Naive thymus-derived CD8-positive, alpha-beta T cell (primary cell): ENCODE measurements around the gene DTL. TPM values are rescaled to one million over a fixed set of nuclear protein-coding genes. Genes with fewer than 3 reads are reported as not detected.
A peak's percentile ranks its signal among the peaks of the same experiment; 100 is the strongest.

Experiments used
- ATAC-seq, 2 donors: fragments of 150-1000 bp; cut with Tn5 transposase in 1 of 2; sonication (Bioruptor Pico), chemical (Tn5 transposase) in 1 of 2; 1 replicate in 1 of 2; 2 replicates in 1 of 2; pipeline ENCODE4 v1.10.0; 2021; ENCODE audit warnings: mild to moderate bottlenecking in 2 of 2, moderate library complexity in 2 of 2
- POLR2A ChIA-PET: fragments of 350-600 bp; sonication (Branson Sonifier 250); formaldehyde crosslinking; loops from one replicate; lab custom pipeline; 2021; ENCODE audit warnings: antibody characterized with exemption; lab: Charles Lee
- DNase-seq, 10 donors: peaks; one replicate each; pipeline versions ENCODE4 v3.0.0 to v3.0.0-alpha.2; 2020 to 2022
- H3K27ac Mint-ChIP-seq, 10 donors: one replicate each; pipeline ENCODE4 v1.8.0; 2020 to 2022; ENCODE audit warnings: mild to moderate bottlenecking in 10 of 10, mixed read lengths in 10 of 10, moderate library complexity in 4 of 10, inconsistent platforms in 1 of 10
- H3K27me3 Mint-ChIP-seq, 5 donors: one replicate each; pipeline ENCODE4 v1.8.0; 2021 to 2022; ENCODE audit warnings: mixed read lengths in 5 of 5
- H3K36me3 Mint-ChIP-seq, 3 donors: one replicate each; pipeline ENCODE4 v1.8.0; 2020 to 2022; ENCODE audit warnings: mixed read lengths in 3 of 3, mild to moderate bottlenecking in 2 of 3, inconsistent platforms in 1 of 3
- H3K4me1 Mint-ChIP-seq, 4 donors: one replicate each; pipeline ENCODE4 v1.8.0; 2021 to 2022; ENCODE audit warnings: mixed read lengths in 4 of 4
- H3K4me3 Mint-ChIP-seq, 10 donors: one replicate each; pipeline ENCODE4 v1.8.0; 2020 to 2022; ENCODE audit warnings: mild to moderate bottlenecking in 10 of 10, mixed read lengths in 10 of 10, moderate library complexity in 6 of 10, inconsistent platforms in 1 of 10
- H3K9me3 Mint-ChIP-seq, 9 donors: one replicate each; pipeline ENCODE4 v1.8.0; 2020 to 2022; ENCODE audit warnings: mixed read lengths in 9 of 9, mild to moderate bottlenecking in 3 of 9, inconsistent platforms in 1 of 9, moderate library complexity in 1 of 9
- polyA plus RNA-seq, 3 donors: library from polyadenylated mRNA; unstranded; fragments of 300-500 nt; fragmentation: Illumina TruSeq; gene quantifications; one replicate each; pipeline ENCODE4 v1.2.3, GENCODE V29; 2021
- total RNA-seq, 8 experiments: library from RNA in 2 of 8; stranded (reverse) in 2 of 8; gene quantifications; one replicate each; pipeline ENCODE4 v1.2.3 and lab custom pipeline; 2021 to 2026

The DTL gene
- total and polyA plus RNA-seq, 5 experiments from 2014 or later: 0.11 to 0.62 (median 0.34) TPM

DNA sequence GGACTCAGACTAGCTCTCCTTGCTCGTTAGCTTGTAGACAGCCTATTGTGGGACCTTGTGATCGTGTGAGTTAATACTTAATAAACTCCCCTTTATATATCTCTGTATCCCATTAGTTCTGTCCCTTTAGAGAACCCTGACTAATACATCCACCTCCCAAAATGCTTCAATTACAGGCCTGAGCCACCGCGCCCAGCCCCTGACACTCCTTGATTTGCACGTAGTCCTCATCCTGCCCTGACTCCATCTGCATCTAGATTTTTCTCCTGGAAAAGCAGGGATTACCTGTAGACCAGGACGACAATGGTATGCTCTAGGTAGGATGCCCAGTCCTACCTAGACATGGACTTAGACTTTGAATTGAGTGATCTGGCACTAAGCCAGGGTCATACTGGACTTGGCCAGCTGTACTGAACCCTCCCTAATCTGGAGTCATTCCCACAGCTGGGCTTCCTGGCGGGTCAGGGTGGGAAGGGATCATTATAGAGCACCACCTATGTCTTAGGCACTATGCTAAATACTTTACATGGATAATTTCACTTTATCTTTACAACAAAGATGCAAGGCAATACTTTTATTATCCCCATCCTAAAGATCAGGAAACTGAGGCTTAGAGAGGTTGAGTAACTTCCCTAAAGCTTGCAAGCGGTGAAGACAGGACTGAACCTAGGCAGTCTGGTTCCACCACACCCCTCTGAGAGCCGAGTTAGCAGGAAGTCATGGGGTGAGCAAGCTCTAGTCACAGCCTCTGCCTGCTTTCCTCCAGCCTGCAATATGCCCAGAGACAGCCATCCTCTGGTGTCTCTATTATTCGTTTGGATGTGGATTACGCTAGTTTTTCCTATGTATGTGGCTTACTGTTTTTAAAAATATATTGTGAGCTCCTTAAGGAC lies 89.4 kb downstream of the DTL start:
- DNase-seq: no peak

DNA sequence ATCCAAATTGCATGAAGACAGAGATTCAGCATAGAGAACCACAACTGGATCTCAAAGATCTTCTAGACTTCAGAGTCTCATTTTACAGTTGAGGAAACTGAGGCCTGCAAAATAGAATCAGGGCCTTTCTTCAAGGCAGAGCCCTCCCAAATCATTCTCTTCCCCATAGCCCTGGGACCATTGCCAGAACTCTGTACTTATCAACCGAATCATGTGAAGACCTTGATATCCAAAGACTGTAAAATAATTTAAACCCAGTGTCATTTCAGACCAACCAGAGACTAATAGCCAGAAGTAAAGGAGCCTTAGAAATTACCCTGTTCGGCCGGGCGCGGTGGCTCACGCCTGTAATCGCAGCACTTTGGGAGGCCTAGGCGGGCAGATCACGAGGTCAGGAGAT lies 90.1 kb downstream of the DTL start:
- Mint-ChIP-seq H3K4me1 (peaks cover 0 to 9% (median 4%) of the 10 kb centered on the region in 4 donors), H3K4me3 (no peak overlapping the region), H3K27ac (peak overlapping the region in 1 of 10 donors; percentile 43), H3K27me3 (no peaks in the 10 kb centered on the region), H3K9me3 (no peaks in the 10 kb centered on the region), H3K36me3 (no peaks in the 10 kb centered on the region)
- DNase-seq (no peak), ATAC-seq (no peak)
- POLR2A ChIA-PET: interaction anchor here (0.9 kb wide), 1 partner anchor 160 kb away, joined by 4 read pairs; the partner anchor contains the start of gene PPP2R5A

More for the DNA sequence above, 89.4 kb downstream of the DTL start:
- H3K9me3 Mint-ChIP-seq: no peaks in the 10 kb centered on the region
- no peaks in the 10 kb centered on the region for H3K36me3 Mint-ChIP-seq
- H3K4me3 Mint-ChIP-seq: no peak overlapping the region
- no peak for ATAC-seq
- no peaks in the 10 kb centered on the region for H3K27me3 Mint-ChIP-seq
- peaks cover 0 to 9% (median 4%) of the 10 kb centered on the region in 4 donors for H3K4me1 Mint-ChIP-seq
- POLR2A ChIA-PET: interaction anchor here (0.9 kb wide), 1 partner anchor 161 kb away, joined by 4 read pairs; the partner anchor contains the start of gene PPP2R5A
- no peak overlapping the region for H3K27ac Mint-ChIP-seq

DNA sequence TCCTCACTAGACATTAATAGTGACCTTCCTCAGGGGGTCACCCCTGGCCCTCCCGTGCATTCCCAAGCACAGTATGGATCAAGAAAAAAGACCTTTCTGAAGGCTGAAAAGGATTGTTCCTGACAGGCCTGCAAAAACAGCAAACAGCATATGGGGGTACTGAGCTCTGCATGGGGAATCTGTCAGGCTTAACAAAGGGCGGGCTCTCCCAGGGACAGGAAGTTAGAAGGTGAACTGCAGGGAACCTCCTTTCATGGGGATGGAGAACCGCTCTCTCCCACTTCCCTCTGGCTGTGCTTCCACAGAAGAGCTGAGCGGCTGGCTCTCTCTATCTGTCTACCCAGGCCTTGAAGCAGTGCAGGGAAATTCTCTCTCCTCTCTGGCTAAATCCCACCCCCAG lies 91.7 kb downstream of the DTL start:
- Mint-ChIP-seq H3K27me3 (peaks cover 0 to 4% (median 0%) of the 10 kb centered on the region in 5 donors), H3K27ac (no peak overlapping the region), H3K4me3 (no peak overlapping the region), H3K9me3 (no peaks in the 10 kb centered on the region), H3K36me3 (no peaks in the 10 kb centered on the region), H3K4me1 (peaks cover 0 to 12% (median 3%) of the 10 kb centered on the region in 4 donors)
- DNase-seq: no peak
- POLR2A ChIA-PET: no interaction called here
- ATAC-seq: no peak

DNA sequence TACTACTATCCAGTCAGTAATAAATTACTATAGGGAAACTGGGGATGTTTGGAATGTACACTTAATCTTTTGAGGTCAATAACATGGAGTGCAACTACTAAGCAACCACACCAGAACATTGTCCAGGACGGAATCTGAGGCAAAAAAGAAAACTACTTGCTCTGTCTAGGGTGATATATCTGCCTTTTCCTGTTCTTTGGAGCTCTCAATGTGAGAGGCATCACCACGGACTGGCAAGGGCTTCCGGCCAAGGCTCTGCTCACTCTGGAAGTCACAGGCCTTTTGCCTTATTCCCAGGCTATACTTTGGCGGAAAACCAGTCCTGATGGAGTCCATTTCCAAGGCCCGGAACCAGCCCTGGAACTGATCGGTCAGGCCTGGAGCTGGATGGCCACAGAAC lies 94.2 kb downstream of the DTL start:
- no peaks in the 10 kb centered on the region for H3K36me3 Mint-ChIP-seq
- DNase-seq: no peak
- POLR2A ChIA-PET: no interaction called here
- H3K4me3 Mint-ChIP-seq: no peak overlapping the region
- ATAC-seq: no peak
- H3K27me3 Mint-ChIP-seq: peaks cover 0 to 4% (median 0%) of the 10 kb centered on the region in 5 donors
- H3K9me3 Mint-ChIP-seq: peaks cover 0 to 6% (median 3%) of the 10 kb centered on the region in 9 donors
- no peak overlapping the region for H3K27ac Mint-ChIP-seq
- H3K4me1 Mint-ChIP-seq: peaks cover 0 to 12% (median 3%) of the 10 kb centered on the region in 4 donors

DNA sequence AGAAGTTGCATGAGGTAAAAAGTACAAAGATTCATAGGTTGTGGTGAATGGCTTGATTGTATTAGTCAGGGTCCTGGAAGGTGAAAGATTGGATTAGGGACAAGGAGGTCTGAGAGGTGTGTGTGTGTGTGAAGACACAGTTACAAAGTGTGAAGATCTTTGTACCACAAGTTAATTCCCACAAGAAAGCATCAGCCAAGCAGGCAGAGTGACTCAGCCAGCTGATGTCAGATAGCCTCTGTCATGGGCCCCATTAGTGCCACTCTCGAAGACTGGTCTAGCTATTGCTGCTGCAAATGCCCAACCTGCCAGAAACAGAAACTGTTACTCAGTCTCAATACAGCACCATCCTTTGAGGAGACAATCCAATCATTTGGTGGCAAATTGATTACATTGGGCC lies 96.5 kb downstream of the DTL start:
- peaks cover 0 to 4% (median 0%) of the 10 kb centered on the region in 5 donors for H3K27me3 Mint-ChIP-seq
- H3K4me3 Mint-ChIP-seq: no peak overlapping the region
- peaks cover 0 to 14% (median 5%) of the 10 kb centered on the region in 9 donors for H3K9me3 Mint-ChIP-seq
- H3K4me1 Mint-ChIP-seq: peaks cover 0 to 3% (median 0%) of the 10 kb centered on the region in 4 donors
- peaks cover 0 to 5% (median 3%) of the 10 kb centered on the region in 3 donors for H3K36me3 Mint-ChIP-seq
- DNase-seq (no peak), ATAC-seq (no peak)
- no peak overlapping the region for H3K27ac Mint-ChIP-seq
- POLR2A ChIA-PET: no interaction called here

DNA sequence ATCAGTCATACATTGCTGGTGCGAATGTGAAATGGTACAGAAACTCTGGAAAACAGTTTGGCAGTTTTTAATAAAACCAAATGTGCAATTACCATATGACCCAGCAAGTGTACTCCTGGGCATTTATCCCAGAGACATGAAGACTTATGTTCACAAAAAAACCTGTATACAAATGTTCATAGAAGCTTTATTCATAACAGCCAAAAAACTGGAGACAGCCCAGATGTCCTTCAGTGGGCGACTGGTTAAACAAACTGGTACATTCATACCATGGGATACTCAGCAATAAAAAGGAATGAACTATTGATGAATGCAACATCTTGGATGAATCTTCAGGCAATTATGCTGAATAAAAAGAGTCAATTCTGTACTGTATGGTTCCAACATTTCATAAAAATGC lies 97.8 kb downstream of the DTL start:
- H3K4me1 Mint-ChIP-seq: peaks cover 0 to 3% (median 0%) of the 10 kb centered on the region in 4 donors
- H3K27ac Mint-ChIP-seq: no peak overlapping the region
- no peak overlapping the region for H3K4me3 Mint-ChIP-seq
- H3K9me3 Mint-ChIP-seq: peaks cover 0 to 14% (median 5%) of the 10 kb centered on the region in 9 donors
- ATAC-seq (no peak), DNase-seq (no peak)
- peaks cover 0 to 4% (median 0%) of the 10 kb centered on the region in 5 donors for H3K27me3 Mint-ChIP-seq
- H3K36me3 Mint-ChIP-seq: peaks cover 0 to 5% (median 3%) of the 10 kb centered on the region in 3 donors
- POLR2A ChIA-PET: no interaction called here

DNA sequence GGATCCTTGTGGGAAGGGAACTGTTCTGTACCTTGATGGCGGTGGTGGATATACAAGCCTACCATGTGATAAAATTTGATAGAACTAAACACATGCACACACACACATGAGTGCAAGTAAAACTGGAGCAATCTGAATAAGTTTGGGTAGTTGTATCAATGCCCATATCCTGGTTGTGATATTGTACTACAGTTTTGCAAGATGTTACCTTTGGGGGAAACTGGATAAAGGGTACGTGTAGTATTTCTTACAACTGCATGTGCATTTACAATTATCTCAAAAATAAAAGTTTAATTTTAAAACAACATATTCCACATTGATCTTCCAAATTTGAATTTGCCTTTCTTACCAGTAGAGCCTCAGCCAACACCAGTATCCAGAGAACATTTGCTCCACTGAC lies 99.6 kb downstream of the DTL start:
- Mint-ChIP-seq H3K36me3 (peaks cover 0 to 5% (median 3%) of the 10 kb centered on the region in 3 donors), H3K9me3 (peaks cover 0 to 14% (median 5%) of the 10 kb centered on the region in 9 donors), H3K27ac (no peak overlapping the region), H3K4me3 (no peak overlapping the region), H3K27me3 (peaks cover 0 to 4% (median 0%) of the 10 kb centered on the region in 5 donors), H3K4me1 (peaks cover 0 to 4% (median 2%) of the 10 kb centered on the region in 4 donors)
- no peak for DNase-seq
- no peak for ATAC-seq
- POLR2A ChIA-PET: no interaction called here

DNA sequence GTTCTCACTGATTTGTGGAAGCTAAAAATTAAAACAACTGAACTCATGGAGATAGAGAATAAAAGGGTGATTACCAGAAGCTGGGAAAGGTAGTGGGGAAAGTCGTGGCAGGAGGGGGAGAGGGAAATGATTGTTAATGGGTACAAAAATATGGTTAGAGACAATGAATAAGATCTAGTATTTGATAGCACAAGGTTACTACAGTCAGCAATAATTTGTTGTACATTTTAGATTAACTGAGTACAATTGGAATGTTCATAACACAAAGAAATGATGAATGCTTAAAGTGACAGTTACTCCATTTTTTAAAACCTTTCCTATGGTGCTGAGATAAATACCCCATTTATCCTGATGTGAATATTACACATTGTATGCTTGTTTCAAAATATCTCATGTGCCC lies 102.3 kb downstream of the DTL start:
- peaks cover 0 to 5% (median 3%) of the 10 kb centered on the region in 3 donors for H3K36me3 Mint-ChIP-seq
- no peak overlapping the region for H3K4me3 Mint-ChIP-seq
- peaks cover 0 to 7% (median 0%) of the 10 kb centered on the region in 4 donors for H3K4me1 Mint-ChIP-seq
- peaks cover 0 to 14% (median 5%) of the 10 kb centered on the region in 9 donors for H3K9me3 Mint-ChIP-seq
- POLR2A ChIA-PET: no interaction called here
- no peaks in the 10 kb centered on the region for H3K27me3 Mint-ChIP-seq
- ATAC-seq: no peak
- DNase-seq: no peak
- no peak overlapping the region for H3K27ac Mint-ChIP-seq

DNA sequence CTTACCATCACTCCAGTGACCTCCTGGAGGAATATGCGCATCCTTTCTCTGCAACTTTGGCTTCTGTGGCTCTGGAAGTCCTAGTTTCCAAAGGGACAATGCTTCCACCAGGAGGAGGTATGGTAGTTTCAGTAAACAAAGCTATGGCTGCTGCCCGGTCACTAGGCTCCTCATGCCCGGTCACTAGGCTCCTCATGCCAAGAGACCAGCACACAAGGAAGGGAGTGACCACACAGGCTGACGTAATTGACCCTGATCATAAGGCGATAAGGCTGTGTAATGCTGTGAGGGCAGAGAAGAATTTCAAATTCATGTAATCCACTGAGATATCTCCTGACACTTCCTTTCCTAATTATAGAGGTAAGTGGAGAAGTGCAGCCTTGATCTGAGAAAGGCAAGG lies 102.9 kb downstream of the DTL start:
- Mint-ChIP-seq H3K27ac (no peak overlapping the region), H3K36me3 (peaks cover 0 to 5% (median 3%) of the 10 kb centered on the region in 3 donors), H3K4me1 (peaks cover 0 to 7% (median 0%) of the 10 kb centered on the region in 4 donors), H3K9me3 (peaks cover 0 to 14% (median 5%) of the 10 kb centered on the region in 9 donors), H3K4me3 (no peak overlapping the region), H3K27me3 (no peaks in the 10 kb centered on the region)
- POLR2A ChIA-PET: no interaction called here
- DNase-seq (no peak), ATAC-seq (no peak)

DNA sequence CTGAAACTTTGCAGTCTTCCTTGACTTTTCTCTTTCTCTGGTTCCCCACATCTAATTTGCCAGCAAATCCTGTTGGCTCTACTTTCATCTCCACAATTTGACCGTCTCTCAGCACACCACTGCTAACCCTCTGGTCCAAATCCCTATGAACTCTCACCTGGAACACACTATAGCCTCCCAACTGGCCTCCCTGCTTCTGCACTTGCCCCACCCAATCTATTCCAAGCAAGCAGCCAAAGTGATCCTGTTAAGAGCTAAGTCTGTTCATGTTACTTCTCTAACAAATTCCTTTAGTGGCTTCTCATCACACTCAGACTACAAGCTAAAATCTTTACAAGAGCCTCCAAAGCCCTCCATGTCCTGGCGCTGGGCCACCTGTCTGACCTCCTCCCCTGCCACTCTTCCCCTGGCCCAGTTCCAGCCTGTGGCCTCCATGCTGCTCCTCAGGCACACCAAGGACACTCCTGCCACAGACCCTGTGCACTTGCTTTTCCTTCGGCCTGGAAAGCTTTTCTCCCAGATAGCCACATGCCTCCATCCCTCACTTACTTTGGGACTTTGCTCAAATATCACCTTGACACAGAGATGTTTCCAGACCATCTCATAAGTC lies 104.1 kb downstream of the DTL start:
- POLR2A ChIA-PET: no interaction called here
- ATAC-seq (no peak), DNase-seq (no peak)
- Mint-ChIP-seq H3K9me3 (peaks cover 0 to 10% (median 4%) of the 10 kb centered on the region in 9 donors), H3K36me3 (peaks cover 0 to 5% (median 3%) of the 10 kb centered on the region in 3 donors), H3K27ac (no peak overlapping the region), H3K4me1 (peaks cover 0 to 7% (median 0%) of the 10 kb centered on the region in 4 donors), H3K4me3 (no peak overlapping the region), H3K27me3 (no peaks in the 10 kb centered on the region)

DNA sequence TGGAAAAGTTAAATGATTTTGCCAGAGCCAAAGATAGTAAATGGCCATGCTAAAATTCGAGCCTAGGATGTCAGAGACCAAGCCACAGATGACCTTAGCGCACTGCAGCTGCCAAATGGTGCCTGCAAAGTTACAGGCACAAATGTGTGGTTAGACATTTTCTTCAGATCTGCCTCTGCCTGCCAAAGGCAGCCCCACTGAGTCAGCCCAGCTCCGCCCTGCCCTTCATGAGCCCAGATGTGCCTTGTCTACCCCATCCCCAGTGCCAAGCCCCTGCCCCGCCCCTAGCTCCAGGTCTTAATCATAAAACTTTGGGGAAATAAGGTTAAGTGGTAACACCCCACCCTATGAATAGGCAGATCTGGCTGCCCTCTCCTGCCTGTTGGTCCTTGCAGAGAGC lies 105.9 kb downstream of the DTL start:
- no peak for ATAC-seq
- Mint-ChIP-seq H3K4me3 (no peak overlapping the region), H3K27ac (no peak overlapping the region), H3K9me3 (no peaks in the 10 kb centered on the region), H3K4me1 (peaks cover 0 to 7% (median 0%) of the 10 kb centered on the region in 4 donors), H3K27me3 (no peaks in the 10 kb centered on the region), H3K36me3 (no peaks in the 10 kb centered on the region)
- POLR2A ChIA-PET: no interaction called here
- DNase-seq: no peak

DNA sequence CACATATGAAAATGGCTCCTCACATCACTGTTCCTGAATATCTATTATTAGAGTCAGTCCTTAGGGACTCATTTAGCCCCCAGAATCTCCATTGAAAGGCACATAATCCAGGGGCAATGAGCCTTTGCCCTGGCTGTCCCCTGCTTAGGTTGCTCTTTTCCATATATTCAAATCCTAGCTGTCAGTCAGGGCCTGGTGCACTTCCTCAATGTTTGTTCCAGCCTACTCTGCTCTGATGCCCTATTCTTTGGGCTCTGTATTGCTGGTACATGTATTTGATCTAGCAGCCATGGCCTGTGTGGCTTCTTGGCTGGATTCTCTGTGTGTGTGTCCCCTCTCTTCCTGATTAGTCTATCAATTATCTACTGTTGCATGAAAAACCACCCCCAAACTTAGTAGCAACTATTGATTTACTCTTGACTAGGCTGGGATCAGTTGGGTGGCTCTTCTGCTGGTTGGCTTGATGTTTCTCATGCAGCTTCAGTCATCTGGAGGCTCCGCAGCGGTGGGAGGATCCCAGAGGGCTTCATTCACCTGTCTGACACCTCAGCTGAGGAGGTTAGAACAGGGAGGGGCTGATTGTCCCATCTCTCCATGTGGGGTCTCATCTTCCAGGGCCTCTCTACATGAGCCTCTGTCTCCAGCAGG lies 107.5 kb downstream of the DTL start:
- DNase-seq: no peak
- Mint-ChIP-seq H3K4me3 (no peak overlapping the region), H3K36me3 (no peaks in the 10 kb centered on the region), H3K27ac (no peak overlapping the region), H3K4me1 (peaks cover 0 to 7% (median 0%) of the 10 kb centered on the region in 4 donors), H3K9me3 (no peaks in the 10 kb centered on the region), H3K27me3 (no peaks in the 10 kb centered on the region)
- POLR2A ChIA-PET: no interaction called here
- no peak for ATAC-seq
